HG03469 (cell line): ENCODE measurements around the gene DGKZ.
"Not testable (repeated sequence)": the region's sequence is repeated elsewhere in the genome, so short reads cannot be mapped to it uniquely, and the experiment has no call there.

Experiments
- ATAC-seq: cut with Tn5 transposase; IDR thresholded peaks from one replicate; pipeline ENCODE4 v1.9.1; 2021; ENCODE audit warnings: mild to moderate bottlenecking, moderate library complexity, moderate number of reproducible peaks; ENCODE audit not compliant: unreplicated experiment

The DGKZ gene

DNA sequence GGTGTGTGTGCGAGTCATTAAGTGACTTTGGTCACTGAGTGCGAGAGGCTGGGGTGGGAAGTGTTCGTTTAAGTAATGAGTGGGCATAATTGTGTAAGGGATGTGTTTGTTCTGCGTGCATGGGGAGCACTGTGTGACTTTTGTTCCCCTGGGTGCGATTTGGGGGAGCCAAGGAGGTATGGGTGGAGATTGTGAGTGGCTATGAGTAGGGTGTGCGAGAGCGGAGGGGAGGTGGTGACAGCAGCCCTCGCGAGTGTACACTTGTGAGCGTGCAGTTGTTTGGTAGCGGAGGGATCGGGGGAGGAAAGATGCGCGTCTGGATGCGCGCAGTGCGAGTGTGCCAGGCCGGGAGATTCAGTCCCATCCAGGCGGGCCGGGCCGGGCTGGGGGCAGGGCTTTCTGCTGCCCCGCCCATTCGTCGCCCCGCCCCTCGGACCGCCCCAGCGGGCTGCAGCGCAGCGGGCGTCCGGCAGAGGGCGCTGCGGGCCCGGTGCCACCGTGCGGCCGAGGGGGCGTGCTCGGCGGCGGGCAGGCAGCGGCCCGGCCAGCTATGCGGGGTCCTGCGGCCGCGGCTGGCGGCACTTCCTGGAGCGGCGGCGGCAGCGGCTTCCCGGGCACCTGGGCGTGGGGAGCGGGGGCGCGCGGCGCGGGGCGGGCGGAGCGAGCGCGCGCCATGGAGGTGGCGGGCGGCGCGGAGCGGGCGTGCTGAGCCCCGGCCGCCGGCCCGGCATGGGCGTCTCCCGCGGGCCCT is at the start of gene DGKZ:
Gene DGKZ (plus strand): TSS at position 578 of the 751 bp plus-strand sequence. CDS start 197 bp downstream, outside the sequence.
- peak; percentile 41 for ATAC-seq

GRCh38 chr11:46298699-46299433 is 48.4 kb upstream of the DGKZ start:
- no peak for ATAC-seq

DNA sequence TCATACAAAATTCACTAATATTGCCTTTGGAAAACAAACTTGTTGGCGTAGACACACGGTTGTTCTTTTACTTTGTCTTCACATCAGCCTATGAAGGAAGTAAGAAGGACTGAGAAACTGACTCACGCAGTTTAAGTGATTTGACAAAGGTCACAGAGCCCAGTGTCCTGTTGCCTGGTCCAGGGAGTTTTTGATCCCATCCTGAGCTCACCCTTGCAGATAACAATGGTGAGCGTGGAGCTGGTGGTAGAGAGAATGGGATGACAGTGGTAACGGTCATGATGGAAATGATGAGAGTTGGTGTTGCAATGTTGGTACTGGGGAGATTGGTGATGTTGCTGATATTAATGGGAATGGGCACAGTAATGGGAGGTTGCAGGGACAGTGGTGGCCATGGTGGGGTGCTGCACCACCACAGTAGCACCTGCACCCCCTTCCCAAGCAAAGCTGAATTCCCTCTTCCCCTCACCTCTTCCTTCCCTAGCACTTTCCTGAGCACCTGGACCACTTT is 47.8 kb upstream of the DGKZ start:
- no peak for ATAC-seq

DNA sequence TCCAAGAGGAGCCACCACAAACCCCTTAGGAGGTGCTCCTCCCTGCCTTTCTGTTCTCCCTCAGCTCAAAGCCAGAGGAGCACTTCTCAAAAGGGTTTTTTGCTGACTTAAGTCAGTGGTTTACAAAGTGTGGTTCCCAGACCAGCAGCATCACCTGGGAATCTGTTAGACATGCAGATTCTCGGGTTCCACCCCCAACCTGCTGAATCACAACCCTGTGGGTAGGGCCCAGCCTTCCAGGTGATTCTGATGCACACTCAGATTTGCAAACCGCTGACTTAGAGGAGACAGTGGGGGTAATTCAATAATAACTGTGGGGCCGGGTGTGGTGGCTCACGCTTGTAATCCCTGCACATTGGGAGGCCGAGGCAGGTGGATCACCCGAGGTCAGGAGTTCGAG is 47.0 kb upstream of the DGKZ start:
- ATAC-seq: no peak

DNA sequence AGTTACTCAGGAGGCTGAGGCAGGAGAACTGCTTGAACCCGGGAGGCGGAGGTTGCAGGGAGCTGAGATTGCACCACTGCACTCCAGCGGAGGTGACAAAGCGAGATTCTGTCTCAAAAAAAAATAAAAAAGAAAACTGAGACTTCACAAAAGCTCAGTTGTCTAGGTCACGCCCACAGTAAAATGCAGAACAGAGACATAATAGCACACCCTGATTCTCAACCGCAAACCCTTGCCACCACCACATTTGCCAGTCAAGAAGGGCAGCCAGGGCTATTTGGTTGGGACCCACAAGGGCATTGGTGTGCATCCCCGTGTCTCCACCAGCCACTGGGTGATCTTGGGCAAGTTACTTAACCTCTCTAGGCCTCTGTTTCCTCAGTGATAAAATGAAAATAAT is 44.4 kb upstream of the DGKZ start:
- peak; percentile 64 for ATAC-seq

- ATAC-seq: not testable (repeated sequence)
Measured at GRCh38 chr11:46304036-46304435, 43.2 kb upstream of the DGKZ start.

GRCh38 chr11:46304605-46305179 is 42.6 kb upstream of the DGKZ start:
- no peak for ATAC-seq

GRCh38 chr11:46305295-46305694 is 42.0 kb upstream of the DGKZ start:
- no peak for ATAC-seq

DNA sequence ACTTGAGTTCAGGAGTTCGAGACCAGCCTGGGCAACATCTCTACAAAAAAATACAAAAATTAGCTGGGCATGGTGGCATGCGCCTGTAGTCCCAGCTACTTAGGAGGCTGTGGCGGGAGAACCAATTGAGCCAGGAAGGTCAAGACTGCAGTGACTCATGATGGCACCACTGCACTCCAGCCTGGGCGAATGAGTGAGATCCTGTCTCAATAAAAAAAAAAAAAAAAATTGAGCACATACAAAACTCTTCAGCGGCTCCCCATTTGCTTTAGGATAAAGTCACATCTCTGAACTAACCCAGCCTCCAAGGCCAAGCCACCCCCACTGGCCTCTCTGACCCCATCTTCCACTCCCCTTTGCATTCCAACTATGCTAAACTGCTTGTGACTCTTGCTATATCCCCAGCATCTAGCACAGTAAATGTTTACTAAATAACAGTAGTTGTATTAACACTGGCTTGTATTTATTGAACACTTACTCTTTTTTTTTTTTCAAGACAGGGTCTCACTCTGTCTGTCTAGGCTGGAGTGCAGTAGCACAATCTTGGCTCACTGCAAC is 40.9 kb upstream of the DGKZ start:
- ATAC-seq: no peak

DNA sequence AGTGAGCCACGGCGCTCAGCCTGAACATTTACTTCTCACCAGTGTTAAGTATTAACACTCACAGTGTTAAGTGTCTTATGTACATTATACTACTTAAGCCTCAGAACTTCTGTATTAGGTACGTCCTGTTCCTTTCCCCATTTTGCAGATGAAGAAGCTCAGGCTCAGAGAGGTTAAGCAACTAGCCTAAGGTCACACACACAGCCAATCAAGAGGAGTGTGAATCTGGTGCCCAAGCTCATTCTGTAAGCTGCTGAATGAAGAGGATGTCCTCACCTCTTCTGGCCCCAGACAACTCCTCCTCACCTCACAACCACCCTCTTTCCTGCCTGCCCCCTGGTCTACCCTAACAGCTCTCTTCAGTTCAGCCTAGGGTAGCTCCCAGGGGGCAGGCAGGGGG is 39.9 kb upstream of the DGKZ start:
- ATAC-seq: no peak

GRCh38 chr11:46307785-46308341 is 39.4 kb upstream of the DGKZ start:
- ATAC-seq: no peak

- ATAC-seq: no peak
Measured at GRCh38 chr11:46308631-46309419, 38.4 kb upstream of the DGKZ start.

- peak; percentile 42 for ATAC-seq
Measured at GRCh38 chr11:46309814-46310259, 37.4 kb upstream of the DGKZ start.

- ATAC-seq: no peak
Measured at GRCh38 chr11:46315033-46315738, 32.1 kb upstream of the DGKZ start.

GRCh38 chr11:46315783-46316563 is 31.3 kb upstream of the DGKZ start:
- no peak for ATAC-seq

- no peak for ATAC-seq
Measured at GRCh38 chr11:46319074-46319453, 28.2 kb upstream of the DGKZ start.

- no peak for ATAC-seq
Measured at GRCh38 chr11:46321757-46322156, 25.5 kb upstream of the DGKZ start.

- no peak for ATAC-seq
Measured at GRCh38 chr11:46322759-46323158, 24.5 kb upstream of the DGKZ start.
